HEK293 (cell line): ENCODE data around the gene KDF1.

Source experiments
- CTCF ChIA-PET: fragments of 350-600 bp; formaldehyde crosslinking; extraction: SDS; loops from one replicate; lab custom pipeline; 2021; ENCODE audit warnings: antibody characterized with exemption; lab: Yijun Ruan, JAX
- POLR2A ChIA-PET: fragments of 300-600 bp; formaldehyde crosslinking; extraction: SDS; loops from one replicate; lab custom pipeline; 2020; ENCODE audit warnings: antibody characterized with exemption, inconsistent platforms; lab: Yijun Ruan, JAX
- H3K27ac ChIP-seq: fragments of 200-500 bp; sonication (Bioruptor generic); 2 replicates; pipeline ENCODE4 v1.5.1; 2014; ENCODE audit warnings: low read depth, low read length, control low read depth, inconsistent platforms; ENCODE audit errors: extremely low read depth
- H3K36me3 ChIP-seq, 2 experiments: fragments of 200-500 bp in 1 of 2; sonication (Bioruptor generic) in 1 of 2; 1 replicate in 1 of 2; 2 replicates in 1 of 2; pipeline ENCODE4 v1.5.1; 2014 to 2017; ENCODE audit warnings: inconsistent platforms in 2 of 2, low read length in 2 of 2; ENCODE audit not compliant: control insufficient read depth in 2 of 2, insufficient read depth in 1 of 2
- H3K4me1 ChIP-seq: fragments of 200-500 bp; sonication (Bioruptor generic); 2 replicates; pipeline ENCODE4 v1.5.1; 2014; ENCODE audit warnings: mild to moderate bottlenecking, low read length, inconsistent platforms; ENCODE audit not compliant: control insufficient read depth, insufficient read depth
- H3K4me3 ChIP-seq: 2 replicates; pipeline ENCODE4 v1.5.1; 2011; ENCODE audit warnings: low read depth, mild to moderate bottlenecking, control low read depth, low read length, moderate library complexity
- H3K9me3 ChIP-seq: fragments of 200-500 bp; sonication (Bioruptor generic); 2 replicates; pipeline ENCODE4 v1.5.1; 2014; ENCODE audit warnings: low read depth, low read length, inconsistent platforms; ENCODE audit not compliant: control insufficient read depth, insufficient read depth
- BCL11A ChIP-seq: fragments of 450-650 bp; formaldehyde crosslinking; IDR thresholded peaks from 2 replicates; pipeline ENCODE4 v1.5.1; 2016; ENCODE audit warnings: low read depth, missing biosample characterization, missing genetic modification characterization
- BCL11B ChIP-seq: fragments of 450-650 bp; formaldehyde crosslinking; IDR thresholded peaks from 2 replicates; pipeline ENCODE4 v1.5.1; 2016; ENCODE audit warnings: low read depth, missing biosample characterization, missing genetic modification characterization
- CTCF ChIP-seq: fragments of 450-650 bp; formaldehyde crosslinking; IDR thresholded peaks from 2 replicates; pipeline ENCODE4 v1.5.1; 2016; ENCODE audit warnings: missing biosample characterization, missing genetic modification characterization
- GLIS2 ChIP-seq: fragments of 450-650 bp; formaldehyde crosslinking; IDR thresholded peaks from 2 replicates; pipeline ENCODE4 v1.5.1; 2016; ENCODE audit warnings: missing biosample characterization, missing genetic modification characterization
- KLF8 ChIP-seq: fragments of 450-650 bp; formaldehyde crosslinking; IDR thresholded peaks from 2 replicates; pipeline ENCODE4 v1.5.1; 2016; ENCODE audit warnings: missing biosample characterization, missing genetic modification characterization
- PATZ1 ChIP-seq: fragments of 450-650 bp; formaldehyde crosslinking; IDR thresholded peaks from 2 replicates; pipeline ENCODE4 v1.5.1; 2016; ENCODE audit warnings: missing biosample characterization, missing genetic modification characterization
- SP3 ChIP-seq: fragments of 450-650 bp; formaldehyde crosslinking; IDR thresholded peaks from 2 replicates; pipeline ENCODE4 v1.5.1; 2016; ENCODE audit warnings: missing biosample characterization, missing genetic modification characterization
- ZBTB11 ChIP-seq: fragments of 450-650 bp; formaldehyde crosslinking; conservative IDR thresholded peaks from 2 replicates; pipeline ENCODE4 v1.5.1; 2016; ENCODE audit warnings: low read depth, missing biosample characterization, missing genetic modification characterization
- ZBTB26 ChIP-seq: fragments of 450-650 bp; formaldehyde crosslinking; optimal IDR thresholded peaks from 2 replicates; pipeline ENCODE3; 2016; ENCODE audit warnings: missing biosample characterization, mild to moderate bottlenecking, missing genetic modification characterization
- ZBTB44 ChIP-seq: fragments of 450-650 bp; IDR thresholded peaks from 2 replicates; pipeline ENCODE4 v1.5.1; 2018; ENCODE audit warnings: missing biosample characterization, mild to moderate bottlenecking, missing genetic modification characterization
- ZFHX2 ChIP-seq: fragments of 450-650 bp; formaldehyde crosslinking; conservative IDR thresholded peaks from 2 replicates; pipeline ENCODE4 v1.5.1; 2016; ENCODE audit warnings: missing biosample characterization, missing genetic modification characterization
- ZIC2 ChIP-seq: fragments of 450-650 bp; formaldehyde crosslinking; IDR thresholded peaks from 2 replicates; pipeline ENCODE4 v1.5.1; 2016; ENCODE audit warnings: missing biosample characterization, missing genetic modification characterization
- ZNF214 ChIP-seq: fragments of 450-650 bp; formaldehyde crosslinking; IDR thresholded peaks from 2 replicates; pipeline ENCODE4 v1.5.1; 2017; ENCODE audit warnings: missing biosample characterization, mild to moderate bottlenecking, missing genetic modification characterization, borderline replicate concordance
- ZNF335 ChIP-seq: fragments of 450-650 bp; formaldehyde crosslinking; conservative IDR thresholded peaks from 2 replicates; pipeline ENCODE4 v1.5.1; 2016; ENCODE audit warnings: missing biosample characterization, missing genetic modification characterization
- ZNF341 ChIP-seq: fragments of 450-650 bp; formaldehyde crosslinking; IDR thresholded peaks from 2 replicates; pipeline ENCODE4; 2016; ENCODE audit warnings: low read depth, missing biosample characterization, missing genetic modification characterization
- ZNF366 ChIP-seq: fragments of 450-650 bp; formaldehyde crosslinking; conservative IDR thresholded peaks from 2 replicates; pipeline ENCODE4 v1.5.1; 2016; ENCODE audit warnings: missing biosample characterization, missing genetic modification characterization
- ZNF48 ChIP-seq: fragments of 450-650 bp; formaldehyde crosslinking; IDR thresholded peaks from 2 replicates; pipeline ENCODE4 v1.5.1; 2016; ENCODE audit warnings: missing biosample characterization, missing genetic modification characterization
- ZNF530 ChIP-seq: fragments of 450-650 bp; formaldehyde crosslinking; IDR thresholded peaks from 2 replicates; pipeline ENCODE4 v1.5.1; 2016; ENCODE audit warnings: low read depth, missing biosample characterization, missing genetic modification characterization
- ZNF600 ChIP-seq: fragments of 450-650 bp; formaldehyde crosslinking; IDR thresholded peaks from 2 replicates; pipeline ENCODE4 v1.5.1; 2016; ENCODE audit warnings: missing biosample characterization, missing genetic modification characterization
- ZNF610 ChIP-seq: fragments of 450-650 bp; formaldehyde crosslinking; IDR thresholded peaks from 2 replicates; pipeline ENCODE4 v1.5.1; 2016; ENCODE audit warnings: missing biosample characterization, missing genetic modification characterization, borderline replicate concordance
- ZNF624 ChIP-seq: fragments of 450-650 bp; formaldehyde crosslinking; IDR thresholded peaks from 2 replicates; pipeline ENCODE4 v1.5.1; 2017; ENCODE audit warnings: missing biosample characterization, missing genetic modification characterization
- ZNF704 ChIP-seq: fragments of 450-650 bp; formaldehyde crosslinking; IDR thresholded peaks from 2 replicates; pipeline ENCODE4 v1.5.1; 2016; ENCODE audit warnings: missing biosample characterization, missing genetic modification characterization
- ZNF707 ChIP-seq: fragments of 450-650 bp; formaldehyde crosslinking; IDR thresholded peaks from 2 replicates; pipeline ENCODE4 v1.5.1; 2016; ENCODE audit warnings: missing biosample characterization, missing genetic modification characterization
- ZNF776 ChIP-seq: fragments of 450-650 bp; formaldehyde crosslinking; IDR thresholded peaks from 2 replicates; pipeline ENCODE4 v1.5.0; 2017; ENCODE audit warnings: missing biosample characterization, missing genetic modification characterization, borderline replicate concordance
- ZSCAN16 ChIP-seq: fragments of 450-650 bp; formaldehyde crosslinking; IDR thresholded peaks from 2 replicates; pipeline ENCODE4 v1.5.1; 2016; ENCODE audit warnings: missing biosample characterization, missing genetic modification characterization

Gene KDF1

GRCh38 chr1:26993237-26994019, 33.2 kb upstream of the KDF1 start, which contains the start of gene TRNP1:
TSS of gene TRNP1 (plus strand) at chr1:26993692. CDS start at chr1:26993787, 95 bp downstream.
- Histone ChIP-seq H3K27ac (peak within 1 kb of the TSS; percentile 44; the same call in 1 of the 2 replicates), H3K36me3 (peaks cover 0 to 6% of the 10 kb centered on the region in 2 experiments; a peak in 2 of 3 replicates), H3K4me1 (no peaks in the 10 kb centered on the region; the same call in 1 of the 2 replicates), H3K9me3 (no peaks in the 10 kb centered on the region), H3K4me3 (peak within 1 kb of the TSS; percentile 57)
- ChIA-PET CTCF (interaction anchor here (0.8 to 9.3 kb wide), 8 partner anchors 10 to 184 kb away, joined by 3 to 141 read pairs (median 6); partner anchors contain the start of gene KDF1), POLR2A (interaction anchor here (0.5 to 2.2 kb wide), 12 partner anchors 15 to 352 kb away, joined by 3 to 10 read pairs (median 4); partner anchors contain the start of genes GPN2, KDF1 and TENT5B)
- TF ChIP-seq ZBTB11: 0 out of 2 replicates have a peak, but pooled peaks have one; percentile 18
- TF ChIP-seq ZNF214 (tag by site-specific recombination): no peak
- peak; percentile 90 for TF ChIP-seq PATZ1 (tag by site-specific recombination)
- peak; percentile 47; the same call in 1 of the 2 replicates for TF ChIP-seq BCL11A
- no peak for TF ChIP-seq ZBTB44 (tag by site-specific recombination)
- TF ChIP-seq CTCF: peak; percentile 42; the same call in 1 of the 2 replicates
- TF ChIP-seq SP3: peak; percentile 51
- TF ChIP-seq ZFHX2 (tag by site-specific recombination): peak; percentile 46; the same call in 1 of the 2 replicates
- TF ChIP-seq ZNF776 (tag by site-specific recombination): no peak
- TF ChIP-seq ZNF341 (tag by site-specific recombination): peak; percentile 99
- no peak for TF ChIP-seq ZNF624 (tag by site-specific recombination)
- TF ChIP-seq ZNF610 (tag by site-specific recombination): no peak
- TF ChIP-seq KLF8 (tag by site-specific recombination): peak; percentile 73
- no peak for TF ChIP-seq ZNF366 (tag by site-specific recombination)
- TF ChIP-seq ZNF530: no peak
- TF ChIP-seq ZNF600 (tag by site-specific recombination): peak; percentile 42; the same call in 1 of the 2 replicates
- peak; percentile 77 for TF ChIP-seq ZBTB26 (tag by site-specific recombination)
- peak; percentile 73 for TF ChIP-seq GLIS2
- TF ChIP-seq ZNF335 (tag by site-specific recombination): peak; percentile 85
- TF ChIP-seq ZSCAN16 (tag by site-specific recombination): no peak
- peak; percentile 20; the same call in 1 of the 2 replicates for TF ChIP-seq ZIC2 (tag by site-specific recombination)
- TF ChIP-seq BCL11B (tag by site-specific recombination): peak; percentile 35; the same call in 1 of the 2 replicates
- no peak for TF ChIP-seq ZNF707 (tag by site-specific recombination)
- no peak for TF ChIP-seq ZNF48
- TF ChIP-seq ZNF704 (tag by site-specific recombination): no peak
